CD4-positive, alpha-beta T cell treated with Interleukin-17A for 4 hours (primary cell): ENCODE data around the gene HMCN1.

Experiments
- DNase-seq: peaks from one replicate; pipeline ENCODE4 v3.0.0-alpha.2; 2020; ENCODE audit warnings: mixed read lengths

HMCN1 gene

GRCh38 chr1:185920602-185921001 is 186.4 kb downstream of the HMCN1 start:
- no peak for DNase-seq

GRCh38 chr1:185921636-185922035 is 187.4 kb downstream of the HMCN1 start:
- DNase-seq = no peak

GRCh38 chr1:185926588-185926987 is 192.4 kb downstream of the HMCN1 start:
- DNase-seq = no peak

GRCh38 chr1:185929776-185930175 is 195.6 kb downstream of the HMCN1 start:
- DNase-seq = no peak

GRCh38 chr1:185931438-185931837 is 197.2 kb downstream of the HMCN1 start:
- no peak for DNase-seq

- no peak for DNase-seq
Measured at GRCh38 chr1:185933580-185933979, 199.4 kb downstream of the HMCN1 start.

GRCh38 chr1:185934476-185935189 is 200.4 kb downstream of the HMCN1 start:
- DNase-seq = no peak

GRCh38 chr1:185935360-185935759 is 201.2 kb downstream of the HMCN1 start:
- DNase-seq = no peak

- no peak for DNase-seq
Measured at GRCh38 chr1:185936641-185937040, 202.4 kb downstream of the HMCN1 start.

GRCh38 chr1:185938396-185938795 is 204.2 kb downstream of the HMCN1 start:
- DNase-seq = no peak

- DNase-seq = no peak
Measured at GRCh38 chr1:185939142-185939541, 205.0 kb downstream of the HMCN1 start.

- DNase-seq = no peak
Measured at GRCh38 chr1:185942961-185943360, 208.8 kb downstream of the HMCN1 start.

GRCh38 chr1:185956881-185957280 is 222.7 kb downstream of the HMCN1 start:
- DNase-seq = no peak

GRCh38 chr1:185957441-185958363 is 223.5 kb downstream of the HMCN1 start:
- no peak for DNase-seq

- DNase-seq = no peak
Measured at GRCh38 chr1:185960422-185961321, 226.5 kb downstream of the HMCN1 start.

GRCh38 chr1:185961664-185962063 is 227.5 kb downstream of the HMCN1 start:
- DNase-seq = no peak

- DNase-seq = no peak
Measured at GRCh38 chr1:185964946-185965345, 230.8 kb downstream of the HMCN1 start.

GRCh38 chr1:185965870-185966269 is 231.7 kb downstream of the HMCN1 start:
- DNase-seq = no peak

GRCh38 chr1:185966471-185966870 is 232.3 kb downstream of the HMCN1 start:
- no peak for DNase-seq

- DNase-seq = no peak
Measured at GRCh38 chr1:185969028-185969427, 234.8 kb downstream of the HMCN1 start.

- no peak for DNase-seq
Measured at GRCh38 chr1:185969524-185969991, 235.4 kb downstream of the HMCN1 start.

- no peak for DNase-seq
Measured at GRCh38 chr1:185971688-185972087, 237.5 kb downstream of the HMCN1 start.
